ENCODE data around the gene CSPG5.
A peak's percentile ranks its signal among the peaks of the same experiment; 100 is the strongest.

The CSPG5 gene

DNA sequence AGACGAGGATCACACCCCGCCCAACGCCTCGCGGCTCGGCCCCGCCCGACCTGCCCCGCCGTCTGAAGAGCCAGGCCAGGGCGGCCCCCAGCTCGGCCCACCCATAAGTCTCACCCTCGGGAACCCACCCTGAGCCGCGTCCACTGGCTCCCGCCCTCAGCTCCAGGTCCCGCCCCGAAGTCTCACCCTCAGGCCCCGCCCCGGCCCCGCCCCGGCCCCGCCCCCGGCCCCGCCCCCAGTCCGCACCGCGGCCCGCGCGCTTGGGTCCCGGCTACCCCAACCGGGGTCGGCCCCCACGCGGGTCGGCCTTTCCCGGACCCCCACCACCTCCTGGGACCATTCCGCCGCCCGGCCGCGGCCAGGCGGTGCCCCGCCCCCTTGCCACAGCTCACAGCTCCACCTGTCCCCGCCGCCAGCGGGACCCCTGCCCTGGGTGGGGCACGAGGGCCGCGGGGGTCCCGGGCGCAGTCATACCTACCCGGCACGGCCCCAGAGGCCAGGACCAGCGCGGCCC, 489 bp downstream of the CSPG5 start:
- peak overlapping the region; percentile 40 for H3K4me3 ChIP-seq (replicated peaks; ENCODE audit: low read depth, low read length)
- TF ChIP-seq, protein P1, sequence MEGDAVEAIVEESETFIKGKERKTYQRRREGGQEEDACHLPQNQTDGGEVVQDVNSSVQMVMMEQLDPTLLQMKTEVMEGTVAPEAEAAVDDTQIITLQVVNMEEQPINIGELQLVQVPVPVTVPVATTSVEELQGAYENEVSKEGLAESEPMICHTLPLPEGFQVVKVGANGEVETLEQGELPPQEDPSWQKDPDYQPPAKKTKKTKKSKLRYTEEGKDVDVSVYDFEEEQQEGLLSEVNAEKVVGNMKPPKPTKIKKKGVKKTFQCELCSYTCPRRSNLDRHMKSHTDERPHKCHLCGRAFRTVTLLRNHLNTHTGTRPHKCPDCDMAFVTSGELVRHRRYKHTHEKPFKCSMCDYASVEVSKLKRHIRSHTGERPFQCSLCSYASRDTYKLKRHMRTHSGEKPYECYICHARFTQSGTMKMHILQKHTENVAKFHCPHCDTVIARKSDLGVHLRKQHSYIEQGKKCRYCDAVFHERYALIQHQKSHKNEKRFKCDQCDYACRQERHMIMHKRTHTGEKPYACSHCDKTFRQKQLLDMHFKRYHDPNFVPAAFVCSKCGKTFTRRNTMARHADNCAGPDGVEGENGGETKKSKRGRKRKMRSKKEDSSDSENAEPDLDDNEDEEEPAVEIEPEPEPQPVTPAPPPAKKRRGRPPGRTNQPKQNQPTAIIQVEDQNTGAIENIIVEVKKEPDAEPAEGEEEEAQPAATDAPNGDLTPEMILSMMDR (IDR thresholded peaks at IDR 0.05; ENCODE audit: low read depth, low read length, missing control alignments): no peak
- DNase-seq (ENCODE audit: extremely low read depth, low read depth): no peak

DNA sequence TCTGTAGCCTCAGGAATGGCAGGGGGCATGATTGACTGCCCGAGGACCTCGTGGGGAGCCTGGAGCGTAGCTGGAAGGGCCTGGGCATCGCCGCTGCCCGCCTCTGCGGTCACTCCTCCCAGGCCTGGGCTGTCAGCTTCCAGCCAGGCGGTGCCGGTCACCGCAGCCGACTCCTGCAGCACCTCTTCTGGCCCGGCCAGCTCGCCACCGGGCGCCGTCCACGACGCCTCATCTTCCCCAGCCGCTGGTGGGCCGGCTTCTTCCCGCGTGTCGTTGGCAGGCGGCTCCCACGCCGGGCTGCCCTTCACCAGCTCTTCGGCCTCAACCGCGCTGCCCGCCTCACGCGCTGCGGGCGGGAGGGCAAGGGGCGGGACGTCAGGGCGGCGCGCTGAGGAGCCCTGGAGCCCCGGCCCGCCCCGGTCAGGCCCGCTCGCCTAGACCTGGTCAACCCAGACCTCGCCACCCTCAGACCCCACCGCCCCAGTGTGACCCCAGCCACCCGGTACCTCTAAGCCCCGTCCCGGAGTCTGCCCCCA, 1.0 kb downstream of the CSPG5 start:
- H3K4me3 ChIP-seq (replicated peaks; ENCODE audit: low read depth, low read length): peak overlapping the region; percentile 40
- TF ChIP-seq, protein P1 (IDR thresholded peaks at IDR 0.05; ENCODE audit: low read depth, low read length, missing control alignments): no peak
- DNase-seq (ENCODE audit: extremely low read depth, low read depth): no peak

DNA sequence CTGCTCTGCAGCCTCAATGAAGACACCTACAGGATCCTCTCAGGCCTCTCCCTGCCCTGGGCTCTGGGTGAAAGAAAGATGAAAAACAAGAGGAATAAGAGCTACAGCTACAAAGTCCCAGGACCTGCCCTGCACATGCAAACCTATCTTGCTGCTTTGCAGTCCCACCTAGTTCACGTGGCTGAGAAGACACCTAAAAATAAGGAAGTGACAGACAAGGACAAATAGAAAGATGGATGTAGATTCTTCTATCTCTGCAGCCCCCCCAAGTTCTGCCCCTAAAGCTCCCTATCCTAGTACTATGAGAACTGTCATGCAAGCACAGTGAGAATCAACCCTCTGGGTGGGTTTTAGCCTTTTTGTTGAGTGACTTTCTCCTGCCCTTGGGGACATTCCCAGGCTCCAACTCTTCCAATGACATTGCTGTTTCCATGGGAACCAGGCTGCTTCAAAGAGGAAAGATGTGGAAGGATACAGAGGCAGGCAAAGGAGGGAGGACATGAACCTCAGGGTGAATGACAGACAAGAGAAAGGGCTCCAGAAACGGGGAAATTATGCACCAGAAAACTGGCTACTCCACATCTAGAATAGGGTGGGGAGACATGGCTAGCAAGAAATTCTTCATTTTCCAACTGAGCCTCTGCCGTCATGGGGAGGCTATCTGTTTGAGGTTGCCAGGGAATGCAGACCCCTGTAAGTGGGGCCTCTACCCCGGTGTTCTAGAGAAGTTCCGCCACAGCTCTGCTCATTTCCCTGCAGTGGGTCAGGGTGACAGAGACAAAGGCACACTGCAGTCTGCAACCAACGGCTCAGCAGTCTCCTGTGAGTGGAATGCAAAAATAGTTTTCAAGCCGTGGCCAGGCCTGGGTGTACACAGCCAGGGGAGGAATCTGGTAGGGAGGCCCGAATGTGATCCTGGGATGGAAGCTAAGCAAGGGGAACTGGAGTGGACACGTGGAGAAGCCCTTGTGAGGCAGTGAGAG, 5.2 kb downstream of the CSPG5 start:
- TF ChIP-seq, protein P1 (IDR thresholded peaks at IDR 0.05; ENCODE audit: low read depth, low read length, missing control alignments): no peak
- DNase-seq (ENCODE audit: extremely low read depth, low read depth): no peak
- H3K4me3 ChIP-seq (replicated peaks; ENCODE audit: low read depth, low read length): no peak overlapping the region

DNA sequence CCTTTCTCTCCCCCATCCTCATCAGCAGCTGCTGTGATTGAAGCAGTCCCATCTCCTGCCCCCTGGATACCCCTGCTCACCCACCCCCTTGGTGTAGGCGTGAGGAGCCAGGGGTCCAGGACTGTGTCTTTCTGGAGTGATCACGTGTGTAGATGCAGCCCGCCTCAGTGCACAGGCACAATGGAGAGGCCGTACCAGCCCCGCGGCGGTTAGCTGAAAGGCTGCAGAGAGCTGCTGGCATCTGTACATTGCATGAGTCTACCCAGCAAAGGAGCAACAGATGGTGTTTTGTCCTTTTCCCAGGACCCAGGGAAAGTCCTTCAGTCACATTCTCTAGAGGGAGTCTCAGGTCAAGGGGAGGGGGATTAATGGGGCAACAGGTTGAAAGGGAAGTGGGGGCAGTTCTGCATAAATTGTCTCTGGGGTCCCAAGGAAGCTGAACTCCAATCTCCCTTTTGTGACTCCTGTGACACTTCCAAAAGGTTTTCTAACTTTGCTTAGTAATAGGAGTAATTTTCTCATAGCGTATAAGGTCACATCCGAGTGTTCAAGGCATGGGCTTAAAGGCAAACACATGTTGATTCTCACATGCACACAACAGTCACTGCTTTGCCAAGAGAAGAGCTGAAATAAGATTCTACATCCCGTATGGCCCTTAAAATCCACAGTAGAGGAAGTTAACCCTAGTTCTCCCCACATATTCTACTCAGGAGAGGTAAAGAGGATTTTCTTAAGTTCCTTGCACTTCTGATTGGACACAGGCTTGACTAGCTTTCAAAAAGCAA, 7.1 kb downstream of the CSPG5 start:
- TF ChIP-seq, protein P1 (IDR thresholded peaks at IDR 0.05; ENCODE audit: low read depth, low read length, missing control alignments): no peak
- peak; percentile 7 for DNase-seq (ENCODE audit: extremely low read depth, low read depth)
- H3K4me3 ChIP-seq (replicated peaks; ENCODE audit: low read depth, low read length): no peak overlapping the region

DNA sequence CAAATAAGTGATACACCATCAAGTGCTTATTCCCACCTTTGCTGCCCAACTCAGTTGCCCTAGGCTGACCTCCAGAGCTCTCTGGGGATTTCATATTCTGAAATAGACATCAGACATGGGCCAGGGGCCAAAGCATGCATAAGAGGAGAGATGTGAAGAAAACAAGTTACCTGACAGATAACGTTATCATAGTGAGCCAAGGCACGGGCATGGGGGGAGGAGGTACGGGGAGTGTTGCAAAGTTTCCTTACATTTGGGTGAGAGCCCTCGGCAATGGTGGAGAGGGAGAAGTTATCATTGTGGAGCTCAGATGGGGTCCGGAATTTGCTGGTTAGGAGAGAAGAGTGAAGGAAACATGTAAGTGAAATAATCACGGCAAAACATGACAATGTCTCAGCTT, 9.8 kb downstream of the CSPG5 start:
- no peak overlapping the region for H3K4me3 ChIP-seq (replicated peaks; ENCODE audit: low read depth, low read length)
- DNase-seq (ENCODE audit: extremely low read depth, low read depth): no peak
- TF ChIP-seq, protein P1 (IDR thresholded peaks at IDR 0.05; ENCODE audit: low read depth, low read length, missing control alignments): no peak

DNA sequence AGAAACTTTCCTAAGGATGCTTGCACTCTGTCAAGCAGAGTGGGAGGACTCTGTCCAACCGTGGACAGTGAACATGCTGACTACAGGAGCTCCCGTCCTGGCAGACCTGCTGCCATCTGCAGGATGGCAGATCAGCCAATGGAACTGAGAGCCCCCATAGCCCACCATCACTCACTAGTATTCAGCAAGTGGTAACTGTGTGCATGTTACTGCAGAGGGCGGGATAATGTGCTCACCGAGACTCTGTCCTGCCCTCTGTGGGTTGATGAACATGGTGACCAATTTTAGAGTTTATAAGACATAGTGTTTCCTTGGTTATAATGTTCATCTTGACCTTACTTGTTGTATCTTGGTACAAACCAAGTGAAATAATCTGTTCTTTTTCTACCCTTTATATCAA, 11.5 kb downstream of the CSPG5 start:
- H3K4me3 ChIP-seq (replicated peaks; ENCODE audit: low read depth, low read length): no peak overlapping the region
- DNase-seq (ENCODE audit: extremely low read depth, low read depth): no peak
- TF ChIP-seq, protein P1 (IDR thresholded peaks at IDR 0.05; ENCODE audit: low read depth, low read length, missing control alignments): no peak

Data from HFF-Myc (cell line).